AG04449 (cell line): ENCODE measurements around the gene RUVBL2.
A peak's percentile ranks its signal among the peaks of the same experiment; 100 is the strongest.

Experiments used
- CTCF ChIA-PET: fragments of 350-600 bp; formaldehyde crosslinking; extraction: SDS; loops from one replicate; lab custom pipeline; 2021; ENCODE audit warnings: antibody characterized with exemption; lab: Yijun Ruan, JAX
- POLR2A ChIA-PET: fragments of 400-600, 350-600 bp; formaldehyde crosslinking; extraction: SDS; loops from one replicate; lab custom pipeline; 2020; ENCODE audit warnings: antibody characterized with exemption, inconsistent platforms; lab: Yijun Ruan, JAX
- DNase-seq: peaks from one replicate; pipeline ENCODE4 v3.0.0-alpha.2; 2010; ENCODE audit warnings: low read depth, low spot score
- H3K4me3 ChIP-seq: 2 replicates; pipeline ENCODE4 v1.5.1; 2011; ENCODE audit warnings: low read depth, mild to moderate bottlenecking, control low read depth, low read length
- TF ChIP-seq, protein P1 (sequence below): IDR thresholded peaks from one replicate; pipeline ENCODE4 v1.5.1; 2011; ENCODE audit warnings: mild to moderate bottlenecking, moderate library complexity, low read length, control low read depth, inconsistent platforms; ENCODE audit not compliant: insufficient read depth; ENCODE audit errors: missing control alignments

RUVBL2 gene

DNA sequence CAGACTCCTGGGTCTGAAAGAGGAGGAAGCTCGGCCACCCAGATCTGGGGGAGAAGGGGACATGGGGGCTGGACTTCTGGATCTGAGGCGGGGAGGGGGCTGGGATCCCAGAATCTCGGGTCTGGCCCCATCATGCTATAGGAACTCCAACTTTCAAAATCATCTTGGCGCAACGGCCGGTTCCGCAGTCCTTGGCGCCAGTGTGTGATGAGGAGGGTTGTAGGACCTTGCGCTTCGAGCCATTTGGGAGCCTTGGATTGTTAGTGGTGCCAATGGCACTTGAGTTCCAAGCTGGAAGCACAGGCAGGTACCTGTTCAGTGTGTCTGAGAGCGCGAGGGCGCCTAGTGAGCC lies 324 bp downstream of the RUVBL2 start:
- H3K4me3 ChIP-seq = peak overlapping the region; percentile 89
- ChIA-PET POLR2A (interaction anchor here (0.7 to 2.0 kb wide), 12 partner anchors 15 to 363 kb away, joined by 3 to 9 read pairs (median 4); partner anchors contain the start of genes FTL, LIN7B, NUCB1 and PPP1R15A), CTCF (interaction anchor here (0.8 to 6.8 kb wide), 28 partner anchors 10 to 206 kb away, joined by 3 to 128 read pairs (median 8); partner anchors contain the start of genes CGB7, HSD17B14, KCNA7 and PPP1R15A)
- DNase-seq = no peak
- TF ChIP-seq, protein P1, sequence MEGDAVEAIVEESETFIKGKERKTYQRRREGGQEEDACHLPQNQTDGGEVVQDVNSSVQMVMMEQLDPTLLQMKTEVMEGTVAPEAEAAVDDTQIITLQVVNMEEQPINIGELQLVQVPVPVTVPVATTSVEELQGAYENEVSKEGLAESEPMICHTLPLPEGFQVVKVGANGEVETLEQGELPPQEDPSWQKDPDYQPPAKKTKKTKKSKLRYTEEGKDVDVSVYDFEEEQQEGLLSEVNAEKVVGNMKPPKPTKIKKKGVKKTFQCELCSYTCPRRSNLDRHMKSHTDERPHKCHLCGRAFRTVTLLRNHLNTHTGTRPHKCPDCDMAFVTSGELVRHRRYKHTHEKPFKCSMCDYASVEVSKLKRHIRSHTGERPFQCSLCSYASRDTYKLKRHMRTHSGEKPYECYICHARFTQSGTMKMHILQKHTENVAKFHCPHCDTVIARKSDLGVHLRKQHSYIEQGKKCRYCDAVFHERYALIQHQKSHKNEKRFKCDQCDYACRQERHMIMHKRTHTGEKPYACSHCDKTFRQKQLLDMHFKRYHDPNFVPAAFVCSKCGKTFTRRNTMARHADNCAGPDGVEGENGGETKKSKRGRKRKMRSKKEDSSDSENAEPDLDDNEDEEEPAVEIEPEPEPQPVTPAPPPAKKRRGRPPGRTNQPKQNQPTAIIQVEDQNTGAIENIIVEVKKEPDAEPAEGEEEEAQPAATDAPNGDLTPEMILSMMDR = no peak

DNA sequence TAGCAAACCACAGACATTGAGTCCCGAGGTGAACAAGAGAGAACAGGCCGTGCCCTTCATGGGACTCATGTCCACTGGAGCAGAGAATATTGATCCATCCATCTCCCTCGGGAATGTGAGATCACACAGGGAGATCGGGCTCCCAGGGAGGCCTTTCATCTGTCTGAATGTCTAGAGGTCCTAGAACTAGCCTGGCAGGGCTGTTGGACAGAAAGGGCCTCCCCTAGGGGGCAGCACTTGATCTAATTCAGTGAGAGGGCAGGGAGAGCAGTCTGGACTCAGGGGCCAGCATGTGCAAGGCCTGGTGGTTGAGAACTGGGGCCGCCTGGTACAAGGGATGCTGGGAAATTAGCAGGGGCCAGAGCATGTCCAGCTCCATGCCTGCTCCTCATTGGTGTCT lies 4.3 kb downstream of the RUVBL2 start:
- ChIA-PET POLR2A (interaction anchor here (1.1 to 1.4 kb wide), 2 partner anchors 10 to 58 kb away, joined by 3 to 4 read pairs; no protein-coding TSS in a partner anchor), CTCF (interaction anchor here (0.6 to 5.3 kb wide), 19 partner anchors 8 to 227 kb away, joined by 3 to 146 read pairs (median 8); partner anchors contain the start of genes CGB7 and KCNA7)
- TF ChIP-seq, protein P1 = peak; percentile 67
- no peak overlapping the region for H3K4me3 ChIP-seq
- DNase-seq = no peak

DNA sequence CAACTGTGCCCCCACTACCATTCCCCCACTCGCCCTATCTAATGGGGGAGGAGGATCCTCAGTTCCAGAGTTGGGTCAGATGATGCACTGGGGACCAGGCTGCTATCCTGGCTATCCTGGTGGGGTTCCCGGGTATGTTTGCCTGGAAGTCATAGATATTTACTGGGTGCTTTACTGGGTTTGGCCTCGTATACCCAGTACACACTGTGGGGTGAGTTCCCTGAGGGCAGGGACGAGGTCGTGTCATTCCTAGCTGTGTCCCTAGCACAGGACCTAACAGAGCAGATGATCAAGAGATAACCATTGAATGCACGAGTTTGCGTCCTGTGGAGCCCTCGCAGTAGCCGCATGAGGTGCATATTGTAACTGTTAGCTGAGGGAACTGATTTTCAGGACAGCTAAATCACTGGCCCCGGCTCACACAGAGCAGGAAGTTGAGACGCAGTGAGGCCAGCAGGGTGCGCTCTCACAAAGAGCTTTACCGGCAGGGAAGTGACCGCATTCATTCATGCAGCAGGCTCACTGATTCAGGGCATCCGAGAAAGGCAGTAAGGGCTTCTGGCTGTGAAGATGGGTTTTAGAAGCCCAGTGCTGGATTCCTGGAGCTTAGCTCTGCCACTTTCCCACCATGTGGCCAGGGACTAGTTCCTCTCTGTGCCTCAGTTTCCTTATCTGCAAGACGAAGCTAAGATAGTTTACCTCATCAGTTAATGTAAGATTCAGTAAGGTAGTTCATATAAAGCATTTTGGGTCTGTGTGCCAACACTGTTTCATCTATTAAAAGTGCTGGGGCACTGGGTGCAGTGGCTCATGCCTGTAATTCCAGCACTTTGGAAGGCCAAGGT lies 6.0 kb downstream of the RUVBL2 start:
- ChIA-PET POLR2A (interaction anchor here (0.6 to 1.1 kb wide), 3 partner anchors 20 to 70 kb away, joined by 3 to 4 read pairs (median 3); partner anchors contain the start of gene CGB7), CTCF (interaction anchor here (0.6 to 5.3 kb wide), 44 partner anchors 9 to 226 kb away, joined by 3 to 146 read pairs (median 5); partner anchors contain the start of genes CGB7, KCNA7 and PPFIA3)
- no peak overlapping the region for H3K4me3 ChIP-seq
- TF ChIP-seq, protein P1 = peak; percentile 87
- no peak for DNase-seq

DNA sequence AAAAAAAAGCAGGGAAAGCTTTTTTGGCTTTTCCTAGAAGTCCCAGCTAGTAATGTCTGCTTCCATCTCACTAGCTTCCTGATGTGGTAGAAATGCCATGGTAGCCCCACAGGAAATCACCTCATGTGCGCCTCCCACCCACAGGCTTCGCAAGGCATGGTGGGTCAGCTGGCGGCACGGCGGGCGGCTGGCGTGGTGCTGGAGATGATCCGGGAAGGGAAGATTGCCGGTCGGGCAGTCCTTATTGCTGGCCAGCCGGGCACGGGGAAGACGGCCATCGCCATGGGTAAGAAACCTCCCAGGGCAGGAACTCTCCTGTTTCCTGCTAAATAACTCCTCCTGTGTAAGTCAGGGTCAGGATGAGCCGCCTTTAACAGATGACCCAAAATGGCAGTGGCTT lies 10.4 kb downstream of the RUVBL2 start:
- CTCF ChIA-PET = interaction anchor here (0.8 to 2.6 kb wide), 6 partner anchors 9 to 216 kb away, joined by 3 to 23 read pairs (median 3); partner anchors contain the start of genes GYS1 and RUVBL2
- TF ChIP-seq, protein P1 = no peak
- no peak overlapping the region for H3K4me3 ChIP-seq
- POLR2A ChIA-PET = interaction anchor here (0.5 kb wide), 1 partner anchor 292 kb away, joined by 3 read pairs; no protein-coding TSS in a partner anchor
- no peak for DNase-seq

DNA sequence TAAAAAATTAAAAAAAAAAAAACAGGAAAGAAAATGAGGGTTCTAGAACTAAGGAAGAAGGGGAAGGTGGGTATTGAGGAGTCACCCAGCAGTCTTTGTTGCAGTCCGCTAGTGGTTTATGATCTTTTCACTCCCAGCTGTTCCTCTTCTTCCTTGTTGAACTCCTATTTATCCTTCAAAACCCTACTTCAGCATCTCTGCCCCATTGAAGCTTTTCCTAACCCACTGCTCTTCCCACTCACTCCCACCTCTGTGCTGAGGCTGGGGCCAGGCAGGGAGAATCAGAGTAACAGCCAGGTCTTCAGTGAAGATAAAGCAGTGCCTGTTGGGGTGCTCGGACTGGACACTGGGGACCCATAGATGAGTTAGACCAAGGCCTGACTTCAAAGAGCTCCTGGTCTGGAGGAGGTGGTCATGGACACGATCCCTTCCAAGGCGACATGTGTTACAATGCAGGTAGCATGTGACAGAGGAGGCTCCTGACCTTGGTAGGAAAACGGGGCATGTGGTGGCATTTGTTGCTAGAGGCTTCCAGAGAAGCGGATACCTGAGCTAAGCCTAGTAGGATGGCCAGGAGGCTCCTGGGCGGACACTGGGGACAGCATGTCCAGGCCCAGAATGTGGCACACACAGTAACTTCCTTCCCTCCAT lies 11.4 kb downstream of the RUVBL2 start:
- TF ChIP-seq, protein P1 = no peak
- H3K4me3 ChIP-seq = no peak overlapping the region
- ChIA-PET POLR2A (no interaction called here), CTCF (interaction anchor here (2.3 to 2.6 kb wide), 2 partner anchors 12 to 13 kb away, joined by 14 to 23 read pairs; partner anchors contain the start of genes GYS1 and RUVBL2)
- no peak for DNase-seq
